ENCODE data around the gene ATP8A2.

DNA sequence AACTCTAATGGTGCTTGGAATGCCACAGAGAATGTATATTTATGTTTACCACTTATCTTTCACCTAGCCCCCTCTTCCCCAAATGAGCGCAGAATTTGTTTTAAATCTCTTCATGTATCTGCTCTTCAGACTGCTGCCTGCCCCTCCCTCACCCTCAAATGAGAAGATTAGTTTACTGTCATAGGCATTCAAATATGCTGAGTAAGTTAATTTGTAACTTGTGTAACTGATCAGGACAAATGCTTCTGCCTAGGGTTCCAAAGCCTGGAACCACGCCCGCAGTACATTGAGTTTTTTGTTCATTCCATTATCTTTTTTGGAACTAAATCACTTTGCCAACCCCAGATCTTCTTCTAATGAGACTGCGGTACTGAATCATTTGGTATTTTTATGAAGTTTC is 74.5 kb downstream of the ATP8A2 start:
- TF ChIP-seq, protein P1, sequence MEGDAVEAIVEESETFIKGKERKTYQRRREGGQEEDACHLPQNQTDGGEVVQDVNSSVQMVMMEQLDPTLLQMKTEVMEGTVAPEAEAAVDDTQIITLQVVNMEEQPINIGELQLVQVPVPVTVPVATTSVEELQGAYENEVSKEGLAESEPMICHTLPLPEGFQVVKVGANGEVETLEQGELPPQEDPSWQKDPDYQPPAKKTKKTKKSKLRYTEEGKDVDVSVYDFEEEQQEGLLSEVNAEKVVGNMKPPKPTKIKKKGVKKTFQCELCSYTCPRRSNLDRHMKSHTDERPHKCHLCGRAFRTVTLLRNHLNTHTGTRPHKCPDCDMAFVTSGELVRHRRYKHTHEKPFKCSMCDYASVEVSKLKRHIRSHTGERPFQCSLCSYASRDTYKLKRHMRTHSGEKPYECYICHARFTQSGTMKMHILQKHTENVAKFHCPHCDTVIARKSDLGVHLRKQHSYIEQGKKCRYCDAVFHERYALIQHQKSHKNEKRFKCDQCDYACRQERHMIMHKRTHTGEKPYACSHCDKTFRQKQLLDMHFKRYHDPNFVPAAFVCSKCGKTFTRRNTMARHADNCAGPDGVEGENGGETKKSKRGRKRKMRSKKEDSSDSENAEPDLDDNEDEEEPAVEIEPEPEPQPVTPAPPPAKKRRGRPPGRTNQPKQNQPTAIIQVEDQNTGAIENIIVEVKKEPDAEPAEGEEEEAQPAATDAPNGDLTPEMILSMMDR (conservative IDR thresholded peaks at IDR 0.05; ENCODE audit: low read length): no peak
- TF ChIP-seq EZH2phosphoT487 (IDR thresholded peaks at IDR 0.05; ENCODE audit: borderline replicate concordance, low read depth, low read length): no peak

All from OCI-LY7 (cell line).